CD14-positive monocyte (primary cell): ENCODE measurements around the gene PLA2G6. TPM values are rescaled to one million over a fixed set of nuclear protein-coding genes. Genes with fewer than 3 reads are reported as not detected.

Source experiments
- DNase-seq, 3 donors: peaks; one replicate each; pipeline ENCODE4 v3.0.0-alpha.2; 2011 to 2022
- H2AFZ ChIP-seq: 2 replicates; pipeline ENCODE4 v1.6.0; 2012; ENCODE audit warnings: mild to moderate bottlenecking, low read depth, low read length, inconsistent platforms; ENCODE audit not compliant: insufficient read depth, poor library complexity, severe bottlenecking
- H3K27ac ChIP-seq, 2 donors: 1 replicate in 1 of 2; 2 replicates in 1 of 2; pipeline ENCODE4 v1.5.1; 2012 to 2013; ENCODE audit warnings: low read length in 2 of 2, control low read depth in 1 of 2, inconsistent platforms in 1 of 2, low read depth in 1 of 2, mild to moderate bottlenecking in 1 of 2
- H3K27me3 ChIP-seq, 2 donors: one replicate each; pipeline versions ENCODE4 v1.6.0 to v1.6.1; 2011 to 2013; ENCODE audit warnings: low read length in 2 of 2; ENCODE audit not compliant: control insufficient read depth in 2 of 2, insufficient read depth in 2 of 2
- H3K36me3 ChIP-seq, 2 donors: replicated peaks in 1 of 2; 1 replicate in 1 of 2; 2 replicates in 1 of 2; pipeline versions ENCODE4 v1.5.1 to v1.6.1; 2012 to 2013; ENCODE audit warnings: low read length in 2 of 2, control low read depth in 1 of 2, inconsistent platforms in 1 of 2, mild to moderate bottlenecking in 1 of 2; ENCODE audit not compliant: insufficient read depth in 2 of 2, control insufficient read depth in 1 of 2
- H3K4me1 ChIP-seq, 2 donors: 1 replicate in 1 of 2; 2 replicates in 1 of 2; pipeline versions ENCODE4 v1.5.1 to v1.6.1; 2012 to 2013; ENCODE audit warnings: low read length in 2 of 2, control low read depth in 1 of 2, inconsistent platforms in 1 of 2, mild to moderate bottlenecking in 1 of 2, moderate library complexity in 1 of 2; ENCODE audit not compliant: insufficient read depth in 2 of 2, control insufficient read depth in 1 of 2
- H3K4me2 ChIP-seq: replicated peaks from 2 replicates; pipeline ENCODE3; 2012; ENCODE audit warnings: low read length, moderate library complexity, mild to moderate bottlenecking; ENCODE audit not compliant: poor library complexity, severe bottlenecking; ENCODE audit errors: extremely low read depth
- H3K4me3 ChIP-seq, 3 experiments: fragments of 200-600 bp in 1 of 3; sonication (generic) in 1 of 3; replicated peaks in 1 of 3; 1 replicate in 2 of 3; 2 replicates in 1 of 3; pipeline ENCODE4 v1.5.1; 2011 to 2013; ENCODE audit warnings: low read length in 3 of 3, mild to moderate bottlenecking in 3 of 3, control low read depth in 2 of 3, low read depth in 2 of 3, inconsistent platforms in 1 of 3, moderate library complexity in 1 of 3
- H3K79me2 ChIP-seq: 2 replicates; pipeline ENCODE4 v1.6.0; 2012; ENCODE audit warnings: mild to moderate bottlenecking, control low read depth, inconsistent platforms, low read length, moderate library complexity; ENCODE audit not compliant: insufficient read depth
- H3K9ac ChIP-seq: 2 replicates; pipeline ENCODE4 v1.6.0; 2017; ENCODE audit warnings: low read length, mild to moderate bottlenecking; ENCODE audit not compliant: insufficient read depth, poor library complexity, severe bottlenecking
- H3K9me3 ChIP-seq, 2 donors: replicated peaks in 1 of 2; 1 replicate in 1 of 2; 2 replicates in 1 of 2; pipeline versions ENCODE4 v1.5.1 to v1.6.1; 2012 to 2013; ENCODE audit warnings: low read length in 2 of 2, control low read depth in 1 of 2; ENCODE audit not compliant: control insufficient read depth in 1 of 2, insufficient read depth in 1 of 2
- H4K20me1 ChIP-seq: 2 replicates; pipeline ENCODE4 v1.6.0; 2012; ENCODE audit warnings: mild to moderate bottlenecking, low read length, control low read depth, moderate library complexity; ENCODE audit not compliant: insufficient read depth
- H3K27ac Mint-ChIP-seq, 7 donors: one replicate each; pipeline ENCODE4 v1.8.0; 2020; ENCODE audit warnings: mild to moderate bottlenecking in 7 of 7, mixed read lengths in 7 of 7, moderate library complexity in 6 of 7, inconsistent platforms in 2 of 7
- H3K27me3 Mint-ChIP-seq, 3 donors: one replicate each; pipeline ENCODE4 v1.8.0; 2021 to 2022; ENCODE audit warnings: low read depth in 3 of 3, mild to moderate bottlenecking in 3 of 3, mixed read lengths in 3 of 3, moderate library complexity in 3 of 3, inconsistent platforms in 1 of 3
- H3K36me3 Mint-ChIP-seq, 2 donors: one replicate each; pipeline ENCODE4 v1.8.0; 2020; ENCODE audit warnings: mixed read lengths in 2 of 2, inconsistent platforms in 1 of 2, mild to moderate bottlenecking in 1 of 2
- H3K4me1 Mint-ChIP-seq: one replicate; pipeline ENCODE4 v1.8.0; 2020; ENCODE audit warnings: mild to moderate bottlenecking, mixed read lengths
- H3K4me3 Mint-ChIP-seq, 2 donors: one replicate each; pipeline ENCODE4 v1.8.0; 2020; ENCODE audit warnings: mild to moderate bottlenecking in 2 of 2, mixed read lengths in 2 of 2, moderate library complexity in 1 of 2
- H3K9me3 Mint-ChIP-seq, 7 donors: one replicate each; pipeline ENCODE4 v1.8.0; 2020 to 2022; ENCODE audit warnings: mixed read lengths in 7 of 7, mild to moderate bottlenecking in 6 of 7, moderate library complexity in 6 of 7, inconsistent platforms in 2 of 7
- CTCF ChIP-seq: fragments of 200-600 bp; IDR thresholded peaks from one replicate; pipeline ENCODE4 v1.8.0; 2022; ENCODE audit warnings: antibody characterized with exemption, mild to moderate bottlenecking
- WGBS: methylation state at CpG from one replicate; pipeline ENCODE4 v1.1.5; 2013; ENCODE audit warnings: missing lambda C conversion rate; ENCODE audit not compliant: insufficient coverage; 5-methylcytosine and 5-hydroxymethylcytosine counted together
- intact Hi-C, 2 donors: fragments of 100-400 bp; cut with micrococcal nuclease; formaldehyde crosslinking; loops; one replicate each; pipeline versions ENCODE4 v1.15.0 to v1.15.1; 2023
- polyA plus RNA-seq, 3 donors: library from polyadenylated mRNA; depleted of rRNA in 1 of 3; unstranded in 2 of 3; stranded (reverse) in 1 of 3; fragments of 300-500 nt in 2 of 3; fragments of >200 nt in 1 of 3; fragmentation: Illumina TruSeq in 2 of 3; gene quantifications; 1 replicate in 2 of 3; 2 replicates in 1 of 3; pipeline ENCODE4 v1.2.3, GENCODE V29; 2012 to 2021

The PLA2G6 gene
- polyA plus RNA-seq, 3 donors, result 0.43 to 8.3 (median 0.62) TPM

DNA sequence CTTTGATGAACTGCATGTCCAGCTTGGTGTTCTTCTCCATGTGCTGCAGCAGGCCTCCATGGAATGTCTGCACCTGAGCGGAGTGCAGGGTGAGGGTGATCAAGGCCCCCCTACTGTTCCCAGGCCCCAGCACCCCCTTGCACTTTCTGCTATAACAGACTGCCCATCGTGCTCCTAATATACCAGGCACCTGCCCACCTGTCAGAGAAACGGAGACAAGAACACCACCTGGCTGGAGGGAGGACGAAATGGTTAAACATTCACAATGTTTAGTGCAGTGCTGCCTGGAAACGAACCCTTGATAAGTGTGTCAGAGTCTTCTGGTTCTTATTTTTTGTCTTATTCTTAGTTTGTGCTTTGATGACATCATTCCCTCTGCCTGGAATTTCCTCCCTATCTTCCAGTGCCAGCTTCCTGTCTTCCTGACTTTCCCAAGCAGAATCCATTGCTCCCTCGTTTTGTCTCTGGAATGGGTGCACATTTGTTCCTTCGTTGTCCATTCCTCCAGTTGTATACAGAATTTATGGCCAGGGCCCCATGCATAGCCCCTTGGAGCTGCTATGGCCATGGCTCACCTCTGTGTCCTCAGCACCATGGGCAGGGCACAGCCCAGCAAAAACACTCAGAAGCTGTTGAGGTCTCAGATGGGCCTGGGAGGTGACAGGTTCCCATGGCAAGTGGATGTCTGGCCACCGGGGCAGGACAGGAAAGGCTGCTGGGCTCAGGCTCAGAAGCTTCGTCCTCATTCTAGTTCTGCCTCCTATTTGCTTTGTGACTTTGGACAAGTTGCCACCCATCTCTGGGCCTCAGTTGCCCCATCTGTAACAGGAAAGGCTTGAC, 83.0 kb downstream of the PLA2G6 start:
- H3K27me3 ChIP-seq, result no peaks in the 10 kb centered on the region
- no peak for DNase-seq
- H3K9me3 ChIP-seq, result no peaks in the 10 kb centered on the region
- no peak overlapping the region for H3K9ac ChIP-seq
- H4K20me1 ChIP-seq, result no peaks in the 10 kb centered on the region
- no peak overlapping the region for H3K4me2 ChIP-seq
- H3K4me3 ChIP-seq, result no peak overlapping the region
- no peaks in the 10 kb centered on the region for H3K9me3 Mint-ChIP-seq
- H3K27ac ChIP-seq, result no peak overlapping the region
- H3K4me1 Mint-ChIP-seq, result no peaks in the 10 kb centered on the region
- H3K36me3 ChIP-seq, result no peaks in the 10 kb centered on the region
- no peak overlapping the region for H3K27ac Mint-ChIP-seq
- H3K79me2 ChIP-seq, result no peaks in the 10 kb centered on the region
- H3K27me3 Mint-ChIP-seq, result peaks cover 0 to 4% (median 2%) of the 10 kb centered on the region in 3 donors
- intact Hi-C loops, result no loop called here
- no peak overlapping the region for H3K4me3 Mint-ChIP-seq
- WGBS, result 86% methylated on average over 4 of the region's 9 CpGs
- H3K36me3 Mint-ChIP-seq, result no peaks in the 10 kb centered on the region
- H3K4me1 ChIP-seq, result no peaks in the 10 kb centered on the region
- TF ChIP-seq CTCF, result no peak
- no peak overlapping the region for H2AFZ ChIP-seq

DNA sequence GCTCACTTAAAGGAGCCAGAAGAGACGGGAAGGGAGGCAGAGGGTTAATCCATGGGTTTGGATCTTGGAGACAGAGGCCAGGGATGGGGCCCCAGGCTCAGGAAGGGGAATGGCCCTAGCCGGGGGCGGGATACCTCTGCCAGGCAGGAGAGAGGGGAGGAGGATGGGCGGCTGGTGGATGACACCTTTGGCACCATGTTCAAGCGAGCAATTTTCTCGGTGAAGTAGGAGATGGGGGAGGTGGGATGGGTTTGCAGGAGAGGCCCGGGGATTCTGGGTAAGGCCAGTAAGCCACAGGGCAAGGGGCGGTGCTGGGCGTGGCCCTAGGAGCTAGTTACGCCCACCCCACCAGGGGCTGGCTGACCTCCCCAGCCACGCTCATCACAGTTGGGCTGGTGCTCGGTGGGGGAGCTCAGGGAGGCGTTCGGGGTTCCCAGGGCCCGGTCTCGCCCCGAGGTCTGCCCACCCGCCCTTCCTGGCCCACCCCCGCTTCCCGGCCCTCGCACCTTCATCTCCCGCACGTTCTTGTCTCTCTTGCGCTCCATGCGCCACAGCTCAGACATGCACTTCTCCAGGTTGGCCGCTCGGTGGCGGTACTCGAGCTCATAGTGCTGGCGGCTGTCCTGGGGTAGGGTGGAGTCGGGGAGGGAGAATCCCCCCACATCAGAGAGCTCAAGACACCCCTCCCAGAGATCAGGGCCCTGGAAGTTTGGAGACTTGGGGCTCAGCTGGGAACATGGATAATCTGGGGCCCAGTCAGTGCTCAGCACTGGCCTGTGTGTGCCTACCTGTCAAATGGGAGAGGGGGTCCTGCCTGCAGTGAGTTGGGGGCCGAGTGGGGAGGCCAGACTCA, 83.8 kb downstream of the PLA2G6 start:
- Histone ChIP-seq H3K9ac (no peak overlapping the region), H2AFZ (no peak overlapping the region), H4K20me1 (no peaks in the 10 kb centered on the region), H3K27me3 (no peaks in the 10 kb centered on the region), H3K4me3 (no peak overlapping the region), H3K27ac (no peak overlapping the region), H3K4me2 (no peak overlapping the region), H3K9me3 (no peaks in the 10 kb centered on the region), H3K4me1 (no peaks in the 10 kb centered on the region), H3K36me3 (no peaks in the 10 kb centered on the region), H3K79me2 (no peaks in the 10 kb centered on the region)
- H3K4me1 Mint-ChIP-seq, result no peaks in the 10 kb centered on the region
- TF ChIP-seq CTCF, result no peak
- H3K36me3 Mint-ChIP-seq, result no peaks in the 10 kb centered on the region
- intact Hi-C loops, result no loop called here
- DNase-seq, result no peak
- H3K27ac Mint-ChIP-seq, result no peak overlapping the region
- WGBS, result 92% methylated on average over 6 of the region's 32 CpGs
- H3K9me3 Mint-ChIP-seq, result no peaks in the 10 kb centered on the region
- peaks cover 0 to 2% (median 2%) of the 10 kb centered on the region in 3 donors for H3K27me3 Mint-ChIP-seq
- H3K4me3 Mint-ChIP-seq, result no peak overlapping the region
